Liver (tissue), 3 donors: ENCODE measurements around the gene SMCO4.

Experiments used
- CTCF ChIP-seq: fragments of 150-350 bp; IDR thresholded peaks from 2 replicates; pipeline ENCODE4 v1.5.1; 2017; ENCODE audit warnings: improper control_type of control experiment, low read depth, low read length; ENCODE audit not compliant: missing input control
- JUND ChIP-seq, 2 donors: IDR thresholded peaks; 2 replicates each; pipeline ENCODE4 v1.6.1; 2016; ENCODE audit warnings: antibody characterized with exemption in 2 of 2
- REST ChIP-seq: IDR thresholded peaks from 2 replicates; pipeline ENCODE4 v1.6.1; 2016; ENCODE audit warnings: antibody characterized with exemption, mild to moderate bottlenecking
- TAF1 ChIP-seq: conservative IDR thresholded peaks from 2 replicates; pipeline ENCODE4 v1.6.1; 2016; ENCODE audit warnings: antibody characterized with exemption, mild to moderate bottlenecking
- donor health status: healthy.
- donor health status: healthy.

GRCh38 chr11:93529707-93530467, 13.3 kb downstream of the SMCO4 start:
- TF ChIP-seq JUND (IDR thresholded peaks at IDR 0.05) (no peak), CTCF (no peak), TAF1 (no peak), REST (no peak)
